ENCODE results near the gene BANP. TPM values are rescaled to one million over a fixed set of nuclear protein-coding genes. Genes with fewer than 3 reads are reported as not detected.

The BANP gene
- total RNA-seq, 1 donor from 2014 or later: 39.1 TPM

DNA sequence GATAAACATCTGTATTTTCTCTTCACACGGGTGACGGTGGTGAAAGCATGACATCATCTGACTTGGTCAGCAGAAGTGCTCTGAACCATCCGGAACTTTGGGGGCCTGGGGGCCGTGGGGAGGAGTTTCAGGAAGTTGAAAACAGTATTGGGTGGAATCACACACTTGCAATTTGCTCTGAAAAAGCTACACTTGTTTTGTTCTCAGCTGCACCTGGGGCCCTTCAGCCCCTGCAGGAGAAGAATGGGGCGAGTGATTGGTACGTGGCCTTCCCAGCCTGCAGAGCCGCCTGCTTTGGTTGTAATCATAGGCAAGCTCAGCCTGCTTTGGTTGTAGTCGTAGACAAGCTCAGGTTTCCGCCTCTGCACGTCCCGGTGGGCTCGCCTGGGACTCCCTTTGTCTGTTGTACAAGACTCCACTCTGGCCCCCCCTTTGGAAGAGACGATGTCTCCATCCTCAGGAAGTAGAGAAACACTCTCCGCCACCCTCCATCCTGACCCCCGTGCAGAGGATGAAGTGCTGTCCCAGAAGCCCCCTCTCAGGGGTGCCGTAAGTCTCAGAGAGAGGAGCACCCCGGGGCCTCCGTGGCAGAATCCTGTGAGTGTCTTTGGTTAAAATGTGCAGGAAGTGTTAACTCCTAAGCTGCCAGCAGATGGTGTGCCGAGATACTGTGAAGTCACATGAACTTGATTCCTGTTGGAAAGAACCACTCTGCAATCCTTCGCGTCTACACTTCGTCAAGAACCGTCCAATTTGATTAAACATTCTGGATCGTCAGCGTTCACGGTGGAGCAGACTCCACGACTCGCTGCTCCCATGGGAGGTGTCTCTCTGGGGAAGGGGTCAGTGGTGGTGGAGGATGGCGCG lies 5.4 kb downstream of the BANP start:
- Mint-ChIP-seq H3K4me1 (peaks cover 47% of the 10 kb centered on the region), H3K27ac (ENCODE audit: unreplicated experiment) (peak overlapping the region; percentile 97), H3K36me3 (ENCODE audit: low read depth) (peaks cover 9% of the 10 kb centered on the region), H3K4me3 (peak overlapping the region; percentile 86), H3K27me3 (ENCODE audit: low read depth) (no peaks in the 10 kb centered on the region), H3K9me3 (no peaks in the 10 kb centered on the region)
- TF ChIP-seq, protein P1, sequence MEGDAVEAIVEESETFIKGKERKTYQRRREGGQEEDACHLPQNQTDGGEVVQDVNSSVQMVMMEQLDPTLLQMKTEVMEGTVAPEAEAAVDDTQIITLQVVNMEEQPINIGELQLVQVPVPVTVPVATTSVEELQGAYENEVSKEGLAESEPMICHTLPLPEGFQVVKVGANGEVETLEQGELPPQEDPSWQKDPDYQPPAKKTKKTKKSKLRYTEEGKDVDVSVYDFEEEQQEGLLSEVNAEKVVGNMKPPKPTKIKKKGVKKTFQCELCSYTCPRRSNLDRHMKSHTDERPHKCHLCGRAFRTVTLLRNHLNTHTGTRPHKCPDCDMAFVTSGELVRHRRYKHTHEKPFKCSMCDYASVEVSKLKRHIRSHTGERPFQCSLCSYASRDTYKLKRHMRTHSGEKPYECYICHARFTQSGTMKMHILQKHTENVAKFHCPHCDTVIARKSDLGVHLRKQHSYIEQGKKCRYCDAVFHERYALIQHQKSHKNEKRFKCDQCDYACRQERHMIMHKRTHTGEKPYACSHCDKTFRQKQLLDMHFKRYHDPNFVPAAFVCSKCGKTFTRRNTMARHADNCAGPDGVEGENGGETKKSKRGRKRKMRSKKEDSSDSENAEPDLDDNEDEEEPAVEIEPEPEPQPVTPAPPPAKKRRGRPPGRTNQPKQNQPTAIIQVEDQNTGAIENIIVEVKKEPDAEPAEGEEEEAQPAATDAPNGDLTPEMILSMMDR (conservative IDR thresholded peaks at IDR 0.05): peak; percentile 48
- peak; percentile 25 for DNase-seq (ENCODE audit: low read depth, low spot score)

DNA sequence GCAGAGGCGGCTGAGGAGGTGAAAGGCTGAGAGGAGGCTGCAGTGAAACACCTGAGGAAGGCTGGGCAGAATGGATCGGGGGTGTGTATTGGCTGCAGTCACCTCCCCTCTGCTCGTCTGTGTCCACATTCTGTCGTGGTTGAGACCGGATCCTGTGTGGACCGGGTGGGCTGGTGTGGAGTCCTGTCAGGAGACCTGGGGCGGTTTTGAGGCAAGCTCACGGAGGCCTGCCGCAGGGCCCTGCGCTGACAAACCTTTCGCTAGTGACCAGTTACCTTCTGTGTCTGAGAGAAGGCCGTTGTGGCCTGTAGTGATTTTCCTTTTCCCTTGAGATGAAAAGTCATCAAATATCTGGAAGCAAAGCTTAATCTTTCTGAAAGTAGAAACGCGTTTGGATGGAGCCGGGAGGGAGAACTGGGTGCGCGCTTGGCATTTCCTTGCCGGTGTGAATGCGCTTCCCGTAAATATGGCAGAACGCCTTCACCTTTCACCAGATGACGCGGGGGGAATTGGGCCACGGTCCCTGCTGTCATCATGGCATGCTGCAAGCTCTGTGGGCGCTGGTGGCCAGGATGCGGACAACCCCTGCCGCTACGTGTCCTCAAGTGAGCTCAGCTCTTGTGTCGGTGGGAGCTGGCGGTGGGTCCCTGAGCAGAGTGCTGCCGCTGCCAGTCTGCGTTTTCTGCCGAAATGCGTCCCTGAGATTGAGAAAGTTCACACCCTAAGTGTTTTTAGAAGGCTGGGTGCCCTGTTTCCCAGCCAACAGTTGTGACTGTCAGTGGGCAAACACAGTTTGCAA lies 6.3 kb downstream of the BANP start:
- peak overlapping the region; percentile 86 for H3K4me3 Mint-ChIP-seq
- H3K27ac Mint-ChIP-seq (ENCODE audit: unreplicated experiment): peak overlapping the region; percentile 97
- no peaks in the 10 kb centered on the region for H3K9me3 Mint-ChIP-seq
- DNase-seq (ENCODE audit: low read depth, low spot score): no peak
- H3K36me3 Mint-ChIP-seq (ENCODE audit: low read depth): peaks cover 5% of the 10 kb centered on the region
- TF ChIP-seq, protein P1 (conservative IDR thresholded peaks at IDR 0.05): no peak
- peaks cover 40% of the 10 kb centered on the region for H3K4me1 Mint-ChIP-seq
- no peaks in the 10 kb centered on the region for H3K27me3 Mint-ChIP-seq (ENCODE audit: low read depth)

DNA sequence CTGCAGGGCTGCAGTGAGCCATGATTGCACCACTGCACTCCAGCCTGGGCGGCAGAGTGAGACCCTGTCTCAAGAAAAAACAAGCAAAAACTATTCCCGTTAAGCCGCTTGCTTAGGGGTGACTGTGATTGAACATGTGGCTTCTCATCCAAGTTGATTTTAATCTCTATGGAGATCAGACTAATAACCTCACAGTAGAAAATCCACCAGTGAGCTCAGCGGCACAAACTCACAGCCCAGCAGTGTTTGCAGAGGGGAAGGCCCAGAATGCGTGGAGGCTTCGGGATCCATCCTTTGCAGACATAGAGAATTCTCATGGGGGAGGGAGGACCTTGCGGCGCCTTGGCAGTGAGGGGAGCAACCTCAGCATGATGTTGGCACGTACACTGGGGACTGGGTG lies 7.4 kb downstream of the BANP start:
- Mint-ChIP-seq H3K36me3 (ENCODE audit: low read depth) (peaks cover 5% of the 10 kb centered on the region), H3K27ac (ENCODE audit: unreplicated experiment) (no peak overlapping the region), H3K9me3 (no peaks in the 10 kb centered on the region), H3K4me1 (peaks cover 40% of the 10 kb centered on the region), H3K27me3 (ENCODE audit: low read depth) (no peaks in the 10 kb centered on the region), H3K4me3 (peak overlapping the region; percentile 12)
- TF ChIP-seq, protein P1 (conservative IDR thresholded peaks at IDR 0.05): no peak
- no peak for DNase-seq (ENCODE audit: low read depth, low spot score)

DNA sequence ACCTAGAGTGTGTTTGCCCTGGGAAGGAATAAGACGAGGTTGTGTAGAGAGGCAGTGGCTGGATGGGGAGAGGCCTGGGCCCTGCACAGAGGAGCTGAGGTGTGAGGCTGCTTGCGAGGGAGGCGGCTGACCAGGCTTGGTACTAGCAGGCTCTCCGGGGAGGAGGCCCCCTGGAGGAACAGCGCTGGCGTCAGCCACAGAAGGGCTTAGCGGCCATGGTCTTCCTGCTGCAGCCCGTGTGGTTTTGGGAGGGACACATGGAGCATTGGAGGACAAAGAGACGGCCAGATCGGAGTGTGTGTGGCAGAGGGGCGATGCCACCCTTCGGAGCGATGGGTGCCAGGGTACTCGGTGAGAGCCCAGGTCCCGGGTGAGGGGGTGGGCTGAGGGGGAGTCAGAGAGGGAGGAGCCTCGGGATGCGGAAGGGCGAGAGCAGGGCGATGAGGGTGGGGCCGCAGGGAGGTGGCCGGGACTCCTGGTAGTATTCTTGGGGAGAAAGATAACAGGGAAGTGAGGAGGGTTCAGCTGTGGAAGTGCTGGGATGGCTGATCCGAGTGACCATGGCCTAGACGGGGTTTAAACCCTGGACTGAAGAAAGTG lies 8.3 kb downstream of the BANP start:
- DNase-seq (ENCODE audit: low read depth, low spot score): no peak
- Mint-ChIP-seq H3K9me3 (no peaks in the 10 kb centered on the region), H3K27ac (ENCODE audit: unreplicated experiment) (no peak overlapping the region), H3K36me3 (ENCODE audit: low read depth) (peaks cover 5% of the 10 kb centered on the region), H3K27me3 (ENCODE audit: low read depth) (no peaks in the 10 kb centered on the region), H3K4me1 (peaks cover 40% of the 10 kb centered on the region), H3K4me3 (peak overlapping the region; percentile 12)
- TF ChIP-seq, protein P1 (conservative IDR thresholded peaks at IDR 0.05): no peak

DNA sequence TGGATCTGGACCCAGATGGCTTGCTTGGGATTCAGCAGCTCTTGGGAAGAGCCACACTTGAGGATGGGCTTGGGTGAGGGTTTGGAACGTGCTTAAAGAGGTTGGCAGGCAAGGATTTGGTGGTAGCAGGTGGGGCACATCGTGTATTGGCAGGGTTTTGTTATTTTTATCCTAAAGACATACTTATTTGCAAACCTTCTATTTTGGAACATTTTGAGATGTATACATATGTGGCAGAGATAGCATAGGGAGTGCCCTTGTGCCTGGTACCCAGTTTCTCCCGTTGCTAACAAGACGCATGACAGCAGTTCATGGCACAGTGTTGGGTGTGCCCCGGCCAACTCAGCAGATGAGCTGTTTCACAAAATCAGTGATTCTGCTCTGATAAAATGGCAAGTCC lies 9.1 kb downstream of the BANP start:
- H3K9me3 Mint-ChIP-seq: no peaks in the 10 kb centered on the region
- H3K4me3 Mint-ChIP-seq: peak overlapping the region; percentile 8

More for the DNA sequence above, 9.1 kb downstream of the BANP start:
- no peak for DNase-seq (ENCODE audit: low read depth, low spot score)
- no peak overlapping the region for H3K27ac Mint-ChIP-seq (ENCODE audit: unreplicated experiment)
- TF ChIP-seq, protein P1 (conservative IDR thresholded peaks at IDR 0.05): no peak
- H3K36me3 Mint-ChIP-seq (ENCODE audit: low read depth): peaks cover 5% of the 10 kb centered on the region
- H3K27me3 Mint-ChIP-seq (ENCODE audit: low read depth): no peaks in the 10 kb centered on the region
- H3K4me1 Mint-ChIP-seq: peaks cover 41% of the 10 kb centered on the region
